Measurements from ENCODE around the gene IGSF3. TPM values are rescaled to one million over a fixed set of nuclear protein-coding genes. Genes with fewer than 3 reads are reported as not detected.
"Not testable (repeated sequence)": the region's sequence is repeated elsewhere in the genome, so short reads cannot be mapped to it uniquely, and the experiment has no call there.

IGSF3 gene
- total RNA-seq, 4 donors from 2014 or later = 2.5 to 14.3 (median 8.5) TPM

GRCh38 chr1:116568662-116569380, 98.7 kb downstream of the IGSF3 start:
- no peaks in the 10 kb centered on the region for H3K36me3 ChIP-seq
- 85% methylated on average over 2 of the region's 2 CpGs for WGBS
- intact Hi-C loops (cut with DNase I) = no loop called here

GRCh38 chr1:116567790-116568661, 99.5 kb downstream of the IGSF3 start:
- Histone ChIP-seq H3K4me1 (peaks cover 19 to 39% (median 27%) of the 10 kb centered on the region in 4 donors), H3K9me3 (no peaks in the 10 kb centered on the region), H3K27ac (replicated peaks in 1 of 4) (no peak overlapping the region), H3K27me3 (no peaks in the 10 kb centered on the region), H3K4me3 (no peak overlapping the region), H3K36me3 (no peaks in the 10 kb centered on the region)
- TF ChIP-seq EP300 (IDR thresholded peaks at IDR 0.05) (no peak), CTCF (IDR thresholded peaks at IDR 0.05) (no peak), POLR2A (IDR thresholded peaks at IDR 0.05; ENCODE audit: low read depth) (no peak), POLR2AphosphoS5 (IDR thresholded peaks at IDR 0.05) (no peak)
- intact Hi-C loops (cut with DNase I) = no loop called here
- WGBS = 77% methylated on average over 4 of the region's 4 CpGs
- peak; percentile 17 for DNase-seq (ENCODE audit: extremely low spot score)

More at GRCh38 chr1:116568662-116569380, 98.7 kb downstream of the IGSF3 start:
- Histone ChIP-seq H3K4me1 (peaks cover 19 to 39% (median 27%) of the 10 kb centered on the region in 4 donors), H3K27me3 (no peaks in the 10 kb centered on the region), H3K9me3 (no peaks in the 10 kb centered on the region), H3K27ac (replicated peaks in 1 of 4) (no peak overlapping the region), H3K4me3 (no peak overlapping the region)
- peak; percentile 64 for DNase-seq (ENCODE audit: extremely low spot score)
- TF ChIP-seq EP300 (IDR thresholded peaks at IDR 0.05) = no peak
- TF ChIP-seq POLR2AphosphoS5 (IDR thresholded peaks at IDR 0.05) = no peak
- no peak for TF ChIP-seq CTCF (IDR thresholded peaks at IDR 0.05)
- TF ChIP-seq POLR2A (IDR thresholded peaks at IDR 0.05; ENCODE audit: low read depth) = no peak

GRCh38 chr1:116565222-116565621, 102.3 kb downstream of the IGSF3 start:
- WGBS = 100% methylated on average over 1 of the region's 1 CpG
- H3K4me3 ChIP-seq = no peak overlapping the region
- no peak overlapping the region for H3K27ac ChIP-seq (replicated peaks in 1 of 4)
- H3K4me1 ChIP-seq = peaks cover 10 to 27% (median 18%) of the 10 kb centered on the region in 4 donors
- no peaks in the 10 kb centered on the region for H3K36me3 ChIP-seq
- TF ChIP-seq POLR2A (IDR thresholded peaks at IDR 0.05; ENCODE audit: low read depth) (no peak), EP300 (IDR thresholded peaks at IDR 0.05) (no peak), CTCF (IDR thresholded peaks at IDR 0.05) (no peak), POLR2AphosphoS5 (IDR thresholded peaks at IDR 0.05) (no peak)
- intact Hi-C loops (cut with DNase I) = no loop called here
- H3K27me3 ChIP-seq = no peaks in the 10 kb centered on the region
- no peak for DNase-seq (ENCODE audit: extremely low spot score)
- no peaks in the 10 kb centered on the region for H3K9me3 ChIP-seq

- Histone ChIP-seq H3K9me3 (no peaks in the 10 kb centered on the region), H3K27ac (replicated peaks in 1 of 4) (no peak overlapping the region), H3K27me3 (no peaks in the 10 kb centered on the region), H3K4me1 (peaks cover 8 to 19% (median 12%) of the 10 kb centered on the region in 4 donors), H3K4me3 (no peak overlapping the region), H3K36me3 (no peaks in the 10 kb centered on the region)
- DNase-seq (ENCODE audit: extremely low spot score) = peak; percentile 50
- intact Hi-C loops (cut with DNase I) = no loop called here
- no peak for TF ChIP-seq CTCF (IDR thresholded peaks at IDR 0.05)
- TF ChIP-seq POLR2A (IDR thresholded peaks at IDR 0.05; ENCODE audit: low read depth) = no peak
- no peak for TF ChIP-seq EP300 (IDR thresholded peaks at IDR 0.05)
- TF ChIP-seq POLR2AphosphoS5 (IDR thresholded peaks at IDR 0.05) = no peak
- 100% methylated on average over 1 of the region's 1 CpG for WGBS
Observed at GRCh38 chr1:116564426-116564825, 103.1 kb downstream of the IGSF3 start.

GRCh38 chr1:116562465-116562864, 105.1 kb downstream of the IGSF3 start:
- H3K9me3 ChIP-seq; H3K4me1 ChIP-seq; H3K27ac ChIP-seq (replicated peaks in 1 of 4); H3K36me3 ChIP-seq; H3K4me3 ChIP-seq; intact Hi-C loops (cut with DNase I); H3K27me3 ChIP-seq: not testable (repeated sequence)
- 95% methylated on average over 4 of the region's 4 CpGs for WGBS
- peak; percentile 29 for DNase-seq (ENCODE audit: extremely low spot score)
